Mesodermal cell (in vitro differentiated cells): ENCODE data around the gene LGI4.

Source experiments
- H3K27ac ChIP-seq: 2 replicates; pipeline ENCODE4 v1.7.0; 2013; ENCODE audit warnings: mild to moderate bottlenecking, low read depth, low read length, moderate library complexity; ENCODE audit not compliant: severe bottlenecking
- H3K36me3 ChIP-seq: 2 replicates; pipeline ENCODE4 v1.7.1; 2013; ENCODE audit warnings: mild to moderate bottlenecking, low read length, moderate library complexity; ENCODE audit not compliant: control insufficient read depth, insufficient read depth
- H3K4me1 ChIP-seq: one replicate; pipeline ENCODE4 v1.7.1; 2013; ENCODE audit warnings: mild to moderate bottlenecking, low read length; ENCODE audit not compliant: insufficient read depth, control insufficient read depth, poor library complexity, severe bottlenecking
- H3K4me3 ChIP-seq: 2 replicates; pipeline ENCODE4 v1.7.0; 2013; ENCODE audit warnings: low read length, control low read depth, mild to moderate bottlenecking; ENCODE audit not compliant: insufficient read depth, poor library complexity, severe bottlenecking; ENCODE audit errors: extremely low read depth
- H3K9me3 ChIP-seq: 2 replicates; pipeline ENCODE4 v1.7.1; 2013; ENCODE audit warnings: mild to moderate bottlenecking, low read length, moderate library complexity; ENCODE audit not compliant: control insufficient read depth
- WGBS, 2 experiments: methylation state at CpG; one replicate each; pipeline ENCODE4 v1.1.5; 2013; ENCODE audit warnings: missing lambda C conversion rate in 2 of 2; ENCODE audit not compliant: insufficient coverage in 2 of 2; 5-methylcytosine and 5-hydroxymethylcytosine counted together

LGI4 gene

DNA sequence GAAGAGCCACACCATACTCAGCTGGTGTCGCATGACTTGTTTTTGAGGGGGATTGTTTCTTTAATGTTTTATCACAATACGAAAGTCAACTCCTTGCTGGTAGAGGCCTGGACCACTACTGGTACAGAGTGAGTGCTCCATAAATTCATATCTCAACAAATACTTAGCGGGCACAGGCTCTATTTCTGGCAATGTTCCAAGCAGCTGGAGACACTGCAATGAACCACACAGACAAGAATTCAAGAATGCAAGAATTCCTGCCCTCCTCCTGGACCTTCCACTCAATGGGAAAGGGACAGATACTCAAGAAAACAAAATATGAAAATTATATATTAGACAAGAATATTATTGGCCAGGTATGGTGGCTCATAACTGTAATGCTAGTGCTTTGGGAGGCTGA is 14.6 kb upstream of the LGI4 start:
- WGBS, 2 experiments: 100% methylated on average over 1 of the region's 3 CpGs
- H3K9me3 ChIP-seq: no peaks in the 10 kb centered on the region
- peaks cover 10% of the 10 kb centered on the region for H3K4me1 ChIP-seq
- H3K36me3 ChIP-seq: no peaks in the 10 kb centered on the region
- no peak overlapping the region for H3K27ac ChIP-seq
- no peak overlapping the region for H3K4me3 ChIP-seq

DNA sequence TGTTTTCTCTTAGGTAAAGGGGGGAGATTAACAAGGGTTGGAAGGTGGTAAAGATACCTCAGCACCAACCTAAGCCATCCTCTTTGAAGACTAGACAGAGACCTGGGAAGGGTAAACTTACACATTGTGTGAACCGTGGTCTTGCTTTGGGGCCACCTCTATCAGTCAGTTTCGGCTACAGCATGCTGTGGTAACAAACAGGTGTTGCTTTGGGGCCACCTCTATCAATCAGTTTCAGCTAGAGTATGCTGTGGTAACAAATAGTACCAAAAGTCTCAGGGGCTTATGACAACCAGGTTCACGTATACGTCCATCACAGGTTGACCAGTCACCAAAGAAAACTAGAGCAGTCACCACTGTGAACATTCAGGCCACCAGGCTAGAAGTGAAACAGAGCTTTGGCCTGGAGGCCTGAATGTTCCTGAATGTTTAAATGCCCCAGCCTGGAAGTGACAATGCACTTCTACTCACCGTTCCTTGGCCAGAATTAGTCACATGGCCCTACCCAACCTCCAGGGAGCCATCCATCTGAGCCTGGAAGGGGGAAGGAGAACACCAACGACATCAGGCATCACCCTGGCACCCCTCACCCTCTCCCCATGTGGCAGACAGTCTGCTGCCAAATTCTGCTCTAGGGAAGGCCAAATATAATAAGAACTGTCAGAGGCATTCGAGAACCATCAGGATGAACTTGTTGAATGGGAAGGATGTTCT is 12.0 kb upstream of the LGI4 start:
- WGBS, 2 experiments: 93 to 97% methylated on average over 4 to 5 of the region's 7 CpGs
- H3K36me3 ChIP-seq: no peaks in the 10 kb centered on the region
- no peak overlapping the region for H3K27ac ChIP-seq

DNA sequence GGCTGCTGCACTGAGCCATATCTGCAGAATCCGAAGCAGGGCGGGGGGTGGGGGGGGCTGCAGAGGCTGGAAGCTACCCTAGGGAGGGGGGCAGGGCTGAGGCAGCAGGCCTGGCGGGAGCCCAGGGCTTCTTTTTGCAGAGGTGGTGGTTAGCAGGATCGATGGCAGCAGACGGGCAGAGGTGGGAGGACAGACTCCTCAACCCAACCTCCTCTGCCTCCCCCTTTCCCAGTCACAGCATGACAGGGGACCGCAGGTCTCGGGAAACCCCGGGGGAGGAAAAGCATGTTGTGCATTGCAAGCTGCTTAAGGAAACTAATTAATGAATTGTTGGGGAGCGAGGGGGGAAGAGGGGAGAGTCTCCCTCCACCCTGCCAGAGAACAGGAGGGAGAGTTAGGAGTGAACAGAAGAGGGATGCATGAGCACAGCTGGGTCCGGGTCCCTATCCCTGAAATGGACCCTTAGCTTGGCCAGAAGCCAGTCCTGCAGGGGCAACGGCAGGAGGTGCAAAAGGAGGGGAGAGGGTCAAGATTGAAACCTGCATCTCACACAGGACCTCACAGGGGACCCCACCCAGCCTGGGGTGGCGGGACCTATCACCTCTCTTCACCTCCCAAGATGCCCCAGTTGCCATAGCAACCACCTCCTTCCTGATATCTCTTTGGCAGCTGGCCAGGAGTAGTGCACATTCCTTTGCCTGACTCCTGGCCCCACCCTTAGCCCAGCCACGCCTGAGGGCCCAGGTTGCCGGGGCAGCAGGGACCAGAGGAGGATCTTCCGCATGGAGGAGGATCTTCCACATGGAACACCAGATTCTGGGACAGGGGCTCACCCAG is 10.0 kb upstream of the LGI4 start:
- Histone ChIP-seq H3K27ac (no peak overlapping the region), H3K9me3 (no peaks in the 10 kb centered on the region), H3K4me3 (no peak overlapping the region), H3K4me1 (peaks cover 13% of the 10 kb centered on the region), H3K36me3 (no peaks in the 10 kb centered on the region)
- WGBS, 2 experiments: 23 to 26% methylated on average over 6 to 7 of the region's 15 CpGs

More for the DNA sequence above, 12.0 kb upstream of the LGI4 start:
- Histone ChIP-seq H3K4me3 (no peak overlapping the region), H3K4me1 (peaks cover 10% of the 10 kb centered on the region), H3K9me3 (no peaks in the 10 kb centered on the region)

DNA sequence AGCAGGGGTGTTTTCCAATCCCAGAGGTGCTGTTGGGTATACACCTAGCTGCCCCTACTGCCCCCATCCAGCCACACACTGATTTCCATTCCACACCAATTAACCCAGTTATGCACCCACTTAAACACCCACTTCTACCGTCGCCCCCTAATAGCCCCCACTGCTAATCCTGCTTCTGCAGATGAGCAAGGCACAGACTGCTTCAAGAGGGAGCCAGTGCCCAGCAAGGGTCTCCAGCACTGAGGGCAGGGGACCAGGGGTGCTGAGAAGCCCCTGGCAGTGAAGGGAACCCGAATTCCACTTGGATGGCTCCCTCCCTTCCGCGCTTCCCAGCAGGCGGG is 9.4 kb upstream of the LGI4 start:
- no peak overlapping the region for H3K27ac ChIP-seq
- WGBS, 2 experiments: 8 to 10% methylated on average over 2 to 3 of the region's 6 CpGs
- H3K4me3 ChIP-seq: no peak overlapping the region
- H3K4me1 ChIP-seq: peaks cover 18% of the 10 kb centered on the region
- H3K9me3 ChIP-seq: no peaks in the 10 kb centered on the region
- no peaks in the 10 kb centered on the region for H3K36me3 ChIP-seq

DNA sequence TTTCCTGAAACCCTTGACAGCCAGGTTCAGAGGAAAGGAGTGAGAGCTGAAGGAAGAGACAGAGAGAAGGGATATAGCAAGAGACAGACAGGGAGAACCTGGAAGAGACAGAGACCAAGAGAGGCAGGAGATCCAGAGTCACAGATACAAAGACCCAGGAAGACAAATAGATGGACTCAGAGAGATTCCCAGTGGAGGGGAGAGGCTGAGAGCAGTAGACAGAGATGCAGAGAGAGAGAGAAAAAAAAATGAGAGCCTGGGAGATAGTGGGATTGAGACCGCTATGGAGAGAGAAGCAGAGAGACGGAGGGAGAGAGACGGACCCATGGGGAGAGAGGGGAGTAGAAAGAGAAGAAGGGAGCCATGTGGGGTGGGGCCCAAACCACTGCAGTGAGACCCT is 9.0 kb upstream of the LGI4 start:
- Histone ChIP-seq H3K4me1 (peaks cover 22% of the 10 kb centered on the region), H3K36me3 (no peaks in the 10 kb centered on the region), H3K4me3 (no peak overlapping the region), H3K27ac (no peak overlapping the region), H3K9me3 (no peaks in the 10 kb centered on the region)
- WGBS, 2 experiments: 25 to 29% methylated on average over 2 to 3 of the region's 3 CpGs

DNA sequence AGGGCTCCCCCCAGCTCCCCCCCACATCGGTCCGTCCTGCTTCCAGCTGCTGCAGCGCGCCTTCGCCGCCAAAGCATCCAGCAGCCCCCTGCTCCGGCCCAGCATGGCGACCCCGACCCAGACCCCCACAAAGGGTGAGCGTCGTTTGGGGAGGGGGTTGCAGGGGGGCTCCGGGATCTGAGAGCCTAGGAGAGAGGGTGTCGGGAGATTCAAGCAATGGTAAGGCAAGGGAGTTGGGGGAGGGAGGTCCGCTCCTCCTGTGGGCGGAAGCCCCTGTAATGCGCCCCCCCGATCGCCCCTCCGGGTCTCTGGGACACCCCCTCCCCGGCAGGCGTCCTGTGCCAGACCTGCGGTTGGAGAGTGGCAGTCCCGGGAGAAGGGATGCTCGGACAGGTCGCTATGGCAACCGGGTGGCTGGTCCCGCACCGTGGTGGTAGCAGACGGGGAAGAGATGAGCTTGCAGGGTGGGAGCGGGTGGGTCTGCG is 8.4 kb upstream of the LGI4 start, which contains the start of gene FXYD7:
TSS of gene FXYD7 (plus strand) at position 25 of the 485 bp plus-strand sequence. CDS start at position 104, 79 bp downstream.
- no peaks in the 10 kb centered on the region for H3K36me3 ChIP-seq
- peak within 1 kb of the TSS; percentile 26 for H3K4me3 ChIP-seq
- H3K27ac ChIP-seq: no peak within 1 kb of the TSS
- WGBS, 2 experiments: 6 to 8% methylated on average over 7 to 17 of the region's 31 CpGs
- H3K4me1 ChIP-seq: peaks cover 22% of the 10 kb centered on the region
- no peaks in the 10 kb centered on the region for H3K9me3 ChIP-seq

DNA sequence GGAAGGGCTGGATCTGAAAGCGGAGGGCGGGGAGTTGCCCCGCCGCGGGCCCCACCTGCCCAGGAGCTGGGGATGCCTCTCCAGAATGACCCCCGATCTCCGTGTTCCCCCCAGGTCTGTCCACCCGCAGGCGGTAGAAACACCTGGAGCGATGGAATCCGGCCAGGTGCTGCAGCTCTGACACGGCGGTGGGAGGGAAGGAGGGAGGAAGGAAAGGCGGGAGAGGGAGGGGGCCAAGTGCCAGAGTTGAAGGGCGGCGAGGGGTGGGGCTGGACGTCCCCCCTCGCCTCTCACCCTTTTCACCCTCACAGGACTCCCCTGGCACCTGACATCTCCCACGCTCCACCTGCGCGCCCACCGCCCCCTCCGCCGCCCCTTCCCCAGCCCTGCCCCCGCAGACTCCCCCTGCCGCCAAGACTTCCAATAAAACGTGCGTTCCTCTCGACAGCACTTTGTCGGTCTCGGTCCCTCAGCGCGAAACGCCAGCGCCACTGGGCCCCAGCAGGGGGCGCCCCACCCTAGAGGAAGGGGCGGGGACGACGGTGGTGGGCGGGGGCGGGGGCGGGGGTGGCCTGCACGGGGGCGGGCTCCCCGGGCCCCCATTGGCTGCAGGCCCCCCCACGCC is 7.9 kb upstream of the LGI4 start:
- Histone ChIP-seq H3K4me1 (peaks cover 22% of the 10 kb centered on the region), H3K36me3 (no peaks in the 10 kb centered on the region), H3K27ac (no peak overlapping the region), H3K9me3 (no peaks in the 10 kb centered on the region), H3K4me3 (peak overlapping the region; percentile 26)
- WGBS, 2 experiments: 0 to 2% methylated on average over 5 to 11 of the region's 46 CpGs

DNA sequence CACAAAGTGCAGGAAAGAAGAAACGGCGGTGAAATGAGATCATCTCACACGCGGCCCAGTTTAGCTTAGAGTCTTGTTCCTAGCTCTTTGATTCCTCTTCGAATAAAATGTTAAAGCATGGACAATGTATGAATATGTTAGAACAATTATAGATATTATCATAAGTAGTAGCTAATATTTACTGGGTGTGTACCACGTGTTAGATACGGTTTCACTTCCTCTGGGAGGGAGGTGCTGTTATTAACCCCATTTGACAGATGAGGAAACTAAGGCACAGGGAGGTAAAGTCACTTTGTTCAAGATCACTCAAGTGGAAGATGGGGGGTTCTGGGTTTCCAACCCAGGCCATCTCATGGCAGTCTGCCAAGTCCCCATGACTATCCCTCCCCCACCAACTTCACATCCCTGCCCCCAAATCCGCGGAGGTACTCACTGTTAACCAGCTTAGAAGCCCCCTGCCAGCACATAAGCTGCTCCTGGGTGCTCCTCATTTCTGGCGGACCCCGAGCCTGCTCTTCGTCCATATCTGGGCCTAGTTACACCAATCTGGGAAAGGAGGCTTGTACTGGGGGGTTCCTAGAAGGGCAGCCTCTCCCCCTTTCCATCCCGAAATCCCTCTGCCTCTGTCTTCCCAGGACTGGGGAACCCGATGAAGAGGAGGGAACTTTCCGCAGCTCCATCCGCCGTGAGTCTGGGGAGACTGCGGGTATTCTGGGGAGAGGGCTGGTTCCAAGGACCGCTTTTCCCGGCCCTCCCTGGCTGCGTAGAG is 7.2 kb upstream of the LGI4 start:
- H3K4me1 ChIP-seq: peaks cover 22% of the 10 kb centered on the region
- H3K36me3 ChIP-seq: no peaks in the 10 kb centered on the region
- no peak overlapping the region for H3K4me3 ChIP-seq
- H3K27ac ChIP-seq: no peak overlapping the region
- 2 to 22% methylated on average over 8 to 14 of the region's 21 CpGs for WGBS, 2 experiments
- no peaks in the 10 kb centered on the region for H3K9me3 ChIP-seq

DNA sequence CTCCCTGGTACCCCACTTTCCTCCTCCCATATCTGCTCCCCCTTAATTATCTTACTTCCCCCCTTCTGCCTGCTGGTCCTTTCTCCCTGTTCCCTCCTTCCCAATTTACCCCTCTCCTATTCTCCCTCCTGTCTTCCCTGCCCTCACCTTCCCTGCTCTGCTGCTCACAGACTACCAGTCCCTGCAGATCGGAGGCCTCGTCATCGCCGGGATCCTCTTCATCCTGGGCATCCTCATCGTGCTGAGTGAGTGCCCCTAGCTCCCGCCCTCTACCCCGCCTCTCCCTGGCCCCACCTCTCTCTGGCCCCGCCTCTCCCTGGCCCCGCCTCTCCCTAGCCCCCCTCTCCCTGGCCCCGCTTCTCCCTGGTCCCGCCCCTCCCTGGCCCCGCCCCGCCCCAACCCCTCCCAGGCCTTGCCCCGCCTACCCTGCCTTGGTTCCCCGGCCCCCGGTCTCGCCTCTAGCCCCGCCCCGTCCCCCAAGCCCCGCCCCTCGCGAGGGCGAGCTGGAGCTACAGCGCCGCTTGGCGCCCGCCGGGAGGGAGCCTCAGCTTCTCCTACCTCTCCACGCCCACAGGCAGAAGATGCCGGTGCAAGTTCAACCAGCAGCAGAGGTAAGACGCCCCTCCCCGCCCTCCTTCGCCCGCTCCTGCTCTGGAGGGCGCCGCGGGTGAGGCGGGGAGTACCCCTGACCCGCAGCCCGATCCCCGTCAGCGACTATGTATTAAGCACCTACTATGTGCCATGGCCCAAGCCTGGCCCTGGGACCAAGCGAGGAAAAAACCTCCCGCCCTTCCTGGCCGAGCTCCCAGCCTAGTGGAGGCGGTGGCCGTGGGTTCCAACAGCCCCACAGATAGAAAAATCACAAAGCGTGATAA is 6.3 kb upstream of the LGI4 start:
- H3K4me1 ChIP-seq: peaks cover 22% of the 10 kb centered on the region

More for the DNA sequence above, 6.3 kb upstream of the LGI4 start:
- WGBS, 2 experiments: 6 to 7% methylated on average over 22 to 36 of the region's 48 CpGs
- no peak overlapping the region for H3K27ac ChIP-seq
- H3K4me3 ChIP-seq: no peak overlapping the region
- H3K9me3 ChIP-seq: no peaks in the 10 kb centered on the region
- no peaks in the 10 kb centered on the region for H3K36me3 ChIP-seq
